Endodermal cell (in vitro differentiated cells): ENCODE measurements around the gene CENPF. TPM values are rescaled to one million over a fixed set of nuclear protein-coding genes. Genes with fewer than 3 reads are reported as not detected.

Experiments
- DNase-seq: peaks from one replicate; pipeline ENCODE4 v3.0.0-alpha.2; 2017
- H3K27ac ChIP-seq: 2 replicates; pipeline ENCODE4 v1.5.1; 2013; ENCODE audit warnings: mild to moderate bottlenecking, low read depth, low read length, moderate library complexity
- H3K27me3 ChIP-seq: 2 replicates; pipeline ENCODE4 v1.6.1; 2013; ENCODE audit warnings: mild to moderate bottlenecking, low read length, moderate library complexity; ENCODE audit not compliant: insufficient read depth, control insufficient read depth, poor library complexity, severe bottlenecking
- H3K36me3 ChIP-seq: 2 replicates; pipeline ENCODE4 v1.7.0; 2013; ENCODE audit warnings: mild to moderate bottlenecking, low read length, moderate library complexity; ENCODE audit not compliant: control insufficient read depth, insufficient read depth
- H3K4me1 ChIP-seq: one replicate; pipeline ENCODE4 v1.7.0; 2013; ENCODE audit warnings: low read length; ENCODE audit not compliant: control insufficient read depth, insufficient read depth
- H3K4me3 ChIP-seq: 2 replicates; pipeline ENCODE4 v1.5.1; 2013; ENCODE audit warnings: mild to moderate bottlenecking, low read length, moderate library complexity
- H3K9ac ChIP-seq: 2 replicates; pipeline ENCODE4 v1.6.1; 2013; ENCODE audit warnings: mild to moderate bottlenecking, low read length, moderate library complexity; ENCODE audit not compliant: poor library complexity, severe bottlenecking; ENCODE audit errors: extremely low read depth
- H3K9me3 ChIP-seq: 2 replicates; pipeline ENCODE4 v1.6.1; 2013; ENCODE audit warnings: mild to moderate bottlenecking, low read length, moderate library complexity; ENCODE audit not compliant: control insufficient read depth
- H3K27ac Mint-ChIP-seq: 2 replicates; pipeline ENCODE4 v1.8.0; 2020; ENCODE audit warnings: mixed read lengths
- H3K27me3 Mint-ChIP-seq: 2 replicates; pipeline ENCODE4 v1.8.0; 2021; ENCODE audit warnings: mild to moderate bottlenecking, mixed read lengths; ENCODE audit not compliant: insufficient read depth
- H3K36me3 Mint-ChIP-seq: 2 replicates; pipeline ENCODE4 v1.8.0; 2020; ENCODE audit warnings: low read depth, mixed read lengths
- H3K4me1 Mint-ChIP-seq: 2 replicates; pipeline ENCODE4 v1.8.0; 2020; ENCODE audit warnings: mixed read lengths
- H3K4me3 Mint-ChIP-seq: 2 replicates; pipeline ENCODE4 v1.8.0; 2020; ENCODE audit warnings: mild to moderate bottlenecking, moderate library complexity, mixed read lengths
- H3K9me3 Mint-ChIP-seq: 2 replicates; pipeline ENCODE4 v1.8.0; 2020; ENCODE audit warnings: mild to moderate bottlenecking, mixed read lengths
- CTCF ChIP-seq: fragments of 200-600 bp; sonication (generic); conservative IDR thresholded peaks from 2 replicates; pipeline ENCODE4 v1.5.0; 2021; ENCODE audit warnings: antibody characterized with exemption, mild to moderate bottlenecking
- WGBS, 2 experiments: methylation state at CpG; one replicate each; pipeline versions ENCODE4 v1.1.5 to v1.1.7; 2013; ENCODE audit warnings: missing lambda C conversion rate in 2 of 2, mixed read lengths in 1 of 2; ENCODE audit not compliant: insufficient coverage in 1 of 2, insufficient read length in 1 of 2; 5-methylcytosine and 5-hydroxymethylcytosine counted together
- total RNA-seq, 2 donors: library from RNA; stranded (reverse); fragmentation: NEBNext Ultra II Directional in 1 of 2; extraction: Animal tissue kit (Norgen Biotek cat#: 25700) in 1 of 2; gene quantifications; 2 replicates in 1 of 2; 3 replicates in 1 of 2; pipeline ENCODE4 v1.2.1, GENCODE V29; 2021

Gene CENPF
- total RNA-seq, 2 donors from 2014 or later, result 77.2 to 87.2 TPM

DNA sequence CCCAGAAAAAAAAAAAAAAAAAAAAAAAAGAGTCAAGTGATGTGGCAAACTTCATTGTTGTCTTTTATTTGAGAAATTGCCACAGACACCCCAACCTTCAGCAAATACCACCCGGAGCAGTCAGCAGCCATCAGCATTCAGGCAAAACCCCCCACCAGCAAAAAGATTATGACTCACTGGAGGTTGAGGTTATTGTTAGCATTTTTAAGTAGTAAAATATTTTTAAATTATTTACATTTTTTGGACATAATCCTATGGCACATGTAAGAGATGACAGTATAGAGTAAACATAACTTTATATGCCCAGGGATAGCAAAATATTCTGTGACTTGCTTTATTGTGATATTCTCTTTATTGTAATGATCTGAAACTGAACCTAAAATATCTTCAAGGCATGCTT lies 95.6 kb downstream of the CENPF start:
- Histone ChIP-seq H3K9ac (no peak overlapping the region), H3K9me3 (no peaks in the 10 kb centered on the region), H3K4me1 (no peaks in the 10 kb centered on the region), H3K27me3 (no peaks in the 10 kb centered on the region), H3K36me3 (no peaks in the 10 kb centered on the region), H3K4me3 (no peak overlapping the region), H3K27ac (no peak overlapping the region)
- H3K4me3 Mint-ChIP-seq, result no peak overlapping the region
- no peaks in the 10 kb centered on the region for H3K27me3 Mint-ChIP-seq
- no peak for DNase-seq
- TF ChIP-seq CTCF, result no peak
- WGBS, 2 experiments, result 100% methylated on average over 1 of the region's 1 CpG; no CpG with 5 or more reads in 1 of the 2 experiments
- H3K27ac Mint-ChIP-seq, result no peak overlapping the region
- peaks cover 2% of the 10 kb centered on the region for H3K4me1 Mint-ChIP-seq
- H3K9me3 Mint-ChIP-seq, result no peaks in the 10 kb centered on the region
- no peaks in the 10 kb centered on the region for H3K36me3 Mint-ChIP-seq

GRCh38 chr1:214700437-214700836 lies 97.4 kb downstream of the CENPF start:
- WGBS, 2 experiments, result 37 to 82% methylated on average over 3 to 4 of the region's 4 CpGs
- no peak overlapping the region for H3K4me3 ChIP-seq
- Mint-ChIP-seq H3K27me3 (no peaks in the 10 kb centered on the region), H3K4me3 (no peak overlapping the region), H3K4me1 (peaks cover 2% of the 10 kb centered on the region), H3K9me3 (peaks cover 5% of the 10 kb centered on the region), H3K27ac (no peak overlapping the region), H3K36me3 (no peaks in the 10 kb centered on the region)
- no peaks in the 10 kb centered on the region for H3K9me3 ChIP-seq
- no peaks in the 10 kb centered on the region for H3K27me3 ChIP-seq
- no peak for DNase-seq
- no peaks in the 10 kb centered on the region for H3K36me3 ChIP-seq
- TF ChIP-seq CTCF, result no peak
- no peaks in the 10 kb centered on the region for H3K4me1 ChIP-seq
- no peak overlapping the region for H3K9ac ChIP-seq
- H3K27ac ChIP-seq, result peak overlapping the region; percentile 75

DNA sequence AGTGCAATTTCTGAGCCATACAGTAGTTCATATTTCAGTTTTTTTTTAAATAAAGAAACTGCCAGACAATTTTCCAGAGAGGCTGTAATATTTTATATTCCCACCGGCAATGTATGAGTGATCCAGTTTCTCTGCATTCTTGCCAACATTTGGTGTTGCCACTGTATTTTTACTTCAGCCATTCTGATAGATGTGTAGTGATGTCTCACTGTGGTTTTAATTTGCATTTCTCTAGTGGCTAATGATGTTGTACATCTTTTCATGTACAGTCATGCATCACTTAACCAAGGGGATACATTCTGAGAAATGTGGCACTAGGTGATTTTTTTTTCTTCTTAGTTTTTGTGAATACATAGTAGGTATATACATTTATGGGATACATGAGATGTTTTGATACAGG lies 99.6 kb downstream of the CENPF start:
- Histone ChIP-seq H3K27ac (no peak overlapping the region), H3K4me3 (no peak overlapping the region), H3K9me3 (no peaks in the 10 kb centered on the region), H3K36me3 (no peaks in the 10 kb centered on the region), H3K27me3 (no peaks in the 10 kb centered on the region), H3K9ac (no peak overlapping the region), H3K4me1 (no peaks in the 10 kb centered on the region)
- H3K4me1 Mint-ChIP-seq, result peaks cover 2% of the 10 kb centered on the region
- peaks cover 5% of the 10 kb centered on the region for H3K9me3 Mint-ChIP-seq
- no peaks in the 10 kb centered on the region for H3K36me3 Mint-ChIP-seq
- WGBS, 2 experiments, result 80 to 100% methylated on average over 1 of the region's 1 CpG
- no peak for TF ChIP-seq CTCF
- H3K4me3 Mint-ChIP-seq, result no peak overlapping the region
- no peaks in the 10 kb centered on the region for H3K27me3 Mint-ChIP-seq
- no peak overlapping the region for H3K27ac Mint-ChIP-seq
- no peak for DNase-seq
